Measurements from ENCODE around the gene NAV3.

DNA sequence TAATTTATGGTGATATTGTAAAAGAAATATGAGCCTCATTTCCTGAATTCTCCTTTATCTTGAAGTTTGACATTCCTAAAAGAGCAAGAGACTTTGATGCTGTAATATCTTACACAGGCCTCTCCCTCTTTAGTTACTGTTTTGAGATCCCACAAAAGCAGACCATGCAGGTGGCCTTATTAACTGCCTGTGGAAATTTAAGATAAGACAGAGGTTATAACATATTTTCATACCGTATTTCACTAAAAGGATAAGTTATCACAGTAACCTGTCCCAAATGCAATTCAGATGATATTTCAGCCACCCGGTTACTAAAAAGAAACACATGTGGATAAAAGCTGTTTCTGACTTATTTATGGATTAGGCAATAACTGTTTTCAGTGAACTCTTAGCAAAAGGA lies 150.1 kb downstream of the NAV3 start:
- TF ChIP-seq, protein P1, sequence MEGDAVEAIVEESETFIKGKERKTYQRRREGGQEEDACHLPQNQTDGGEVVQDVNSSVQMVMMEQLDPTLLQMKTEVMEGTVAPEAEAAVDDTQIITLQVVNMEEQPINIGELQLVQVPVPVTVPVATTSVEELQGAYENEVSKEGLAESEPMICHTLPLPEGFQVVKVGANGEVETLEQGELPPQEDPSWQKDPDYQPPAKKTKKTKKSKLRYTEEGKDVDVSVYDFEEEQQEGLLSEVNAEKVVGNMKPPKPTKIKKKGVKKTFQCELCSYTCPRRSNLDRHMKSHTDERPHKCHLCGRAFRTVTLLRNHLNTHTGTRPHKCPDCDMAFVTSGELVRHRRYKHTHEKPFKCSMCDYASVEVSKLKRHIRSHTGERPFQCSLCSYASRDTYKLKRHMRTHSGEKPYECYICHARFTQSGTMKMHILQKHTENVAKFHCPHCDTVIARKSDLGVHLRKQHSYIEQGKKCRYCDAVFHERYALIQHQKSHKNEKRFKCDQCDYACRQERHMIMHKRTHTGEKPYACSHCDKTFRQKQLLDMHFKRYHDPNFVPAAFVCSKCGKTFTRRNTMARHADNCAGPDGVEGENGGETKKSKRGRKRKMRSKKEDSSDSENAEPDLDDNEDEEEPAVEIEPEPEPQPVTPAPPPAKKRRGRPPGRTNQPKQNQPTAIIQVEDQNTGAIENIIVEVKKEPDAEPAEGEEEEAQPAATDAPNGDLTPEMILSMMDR (IDR thresholded peaks at IDR 0.05; ENCODE audit: insufficient read depth, low read length) = no peak
- TF ChIP-seq, protein P2, sequence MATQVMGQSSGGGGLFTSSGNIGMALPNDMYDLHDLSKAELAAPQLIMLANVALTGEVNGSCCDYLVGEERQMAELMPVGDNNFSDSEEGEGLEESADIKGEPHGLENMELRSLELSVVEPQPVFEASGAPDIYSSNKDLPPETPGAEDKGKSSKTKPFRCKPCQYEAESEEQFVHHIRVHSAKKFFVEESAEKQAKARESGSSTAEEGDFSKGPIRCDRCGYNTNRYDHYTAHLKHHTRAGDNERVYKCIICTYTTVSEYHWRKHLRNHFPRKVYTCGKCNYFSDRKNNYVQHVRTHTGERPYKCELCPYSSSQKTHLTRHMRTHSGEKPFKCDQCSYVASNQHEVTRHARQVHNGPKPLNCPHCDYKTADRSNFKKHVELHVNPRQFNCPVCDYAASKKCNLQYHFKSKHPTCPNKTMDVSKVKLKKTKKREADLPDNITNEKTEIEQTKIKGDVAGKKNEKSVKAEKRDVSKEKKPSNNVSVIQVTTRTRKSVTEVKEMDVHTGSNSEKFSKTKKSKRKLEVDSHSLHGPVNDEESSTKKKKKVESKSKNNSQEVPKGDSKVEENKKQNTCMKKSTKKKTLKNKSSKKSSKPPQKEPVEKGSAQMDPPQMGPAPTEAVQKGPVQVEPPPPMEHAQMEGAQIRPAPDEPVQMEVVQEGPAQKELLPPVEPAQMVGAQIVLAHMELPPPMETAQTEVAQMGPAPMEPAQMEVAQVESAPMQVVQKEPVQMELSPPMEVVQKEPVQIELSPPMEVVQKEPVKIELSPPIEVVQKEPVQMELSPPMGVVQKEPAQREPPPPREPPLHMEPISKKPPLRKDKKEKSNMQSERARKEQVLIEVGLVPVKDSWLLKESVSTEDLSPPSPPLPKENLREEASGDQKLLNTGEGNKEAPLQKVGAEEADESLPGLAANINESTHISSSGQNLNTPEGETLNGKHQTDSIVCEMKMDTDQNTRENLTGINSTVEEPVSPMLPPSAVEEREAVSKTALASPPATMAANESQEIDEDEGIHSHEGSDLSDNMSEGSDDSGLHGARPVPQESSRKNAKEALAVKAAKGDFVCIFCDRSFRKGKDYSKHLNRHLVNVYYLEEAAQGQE (IDR thresholded peaks at IDR 0.05; ENCODE audit: insufficient replicate concordance, low read depth) = no peak

All from HL-60 (cell line).